K562 (cell line): ENCODE data around the gene CPNE2. TPM values are rescaled to one million over a fixed set of nuclear protein-coding genes. Genes with fewer than 3 reads are reported as not detected.
A peak's percentile ranks its signal among the peaks of the same experiment; 100 is the strongest.

Experiments used
- ADNP ChIP-seq: fragments of 200-800 bp; sonication (Bioruptor generic); IDR thresholded peaks from 2 replicates; pipeline ENCODE4 v1.6.1; 2016; ENCODE audit warnings: missing genetic modification characterization, missing compliant biosample characterization
- ELK1 ChIP-seq: sonication (generic); formaldehyde crosslinking; IDR thresholded peaks from 2 replicates; pipeline ENCODE4 v1.8.1; 2022; ENCODE audit warnings: missing genetic modification reagents
- GTF3C2 ChIP-seq: IDR thresholded peaks from 3 replicates; pipeline ENCODE4 v1.6.1; 2011; ENCODE audit warnings: borderline replicate concordance, mild to moderate bottlenecking, moderate library complexity; ENCODE audit not compliant: insufficient read length; ENCODE audit errors: extremely low read depth
- HLTF ChIP-seq: fragments of 450-650 bp; IDR thresholded peaks from 2 replicates; pipeline ENCODE4 v1.6.1; 2016
- NR2C1 ChIP-seq, 2 experiments: fragments of 450-650 bp; IDR thresholded peaks; 2 replicates each; pipeline ENCODE4 v1.6.1; 2017; ENCODE audit warnings: mild to moderate bottlenecking in 2 of 2, antibody characterized with exemption in 1 of 2, inconsistent platforms in 1 of 2, missing compliant biosample characterization in 1 of 2, missing genetic modification characterization in 1 of 2
- TAF1 ChIP-seq: IDR thresholded peaks from 2 replicates; pipeline ENCODE4 v1.6.1; 2011; ENCODE audit warnings: mild to moderate bottlenecking, low read length, moderate library complexity; ENCODE audit not compliant: insufficient read depth, control insufficient read depth, severe bottlenecking; ENCODE audit errors: extremely low read depth
- U2AF1 ChIP-seq: fragments of 200-400 bp; formaldehyde crosslinking; optimal IDR thresholded peaks from 2 replicates; pipeline ENCODE3; 2017; ENCODE audit warnings: mild to moderate bottlenecking, low read depth, low read length, moderate library complexity
- ZKSCAN8 ChIP-seq: fragments of 200-800 bp; sonication (Bioruptor generic); IDR thresholded peaks from 2 replicates; pipeline ENCODE4 v1.6.1; 2016; ENCODE audit warnings: missing genetic modification characterization, missing compliant biosample characterization
- ZNF124 ChIP-seq: sonication (generic); formaldehyde crosslinking; IDR thresholded peaks from 2 replicates; pipeline ENCODE4 v1.8.1; 2022; ENCODE audit warnings: missing genetic modification reagents
- ZNF232 ChIP-seq: sonication (generic); formaldehyde crosslinking; IDR thresholded peaks from 2 replicates; pipeline ENCODE4 v1.8.0; 2022; ENCODE audit warnings: mild to moderate bottlenecking, missing genetic modification reagents
- ZNF24 ChIP-seq: fragments of 450-650 bp; IDR thresholded peaks from 2 replicates; pipeline ENCODE4 v1.6.1; 2016
- ZNF253 ChIP-seq: fragments of 250-450 bp; sonication (Bioruptor Pico); conservative IDR thresholded peaks from 2 replicates; pipeline ENCODE4 v1.6.1; 2021; ENCODE audit warnings: mild to moderate bottlenecking
- ZNF77 ChIP-seq: fragments of 250-450 bp; sonication (Bioruptor Pico); IDR thresholded peaks from 2 replicates; pipeline ENCODE4 v1.5.0; 2020
- polyA plus RNA-seq, 8 experiments: library from polyadenylated mRNA; depleted of rRNA in 4 of 8; stranded (reverse) in 5 of 8; unstranded in 3 of 8; fragments of >200 nt; fragmentation: Nextera tagmentation in 2 of 8; fragmentation: Illumina TruSeq in 1 of 8; extraction: Ambion mirVana in 2 of 8; extraction: Trizol in 1 of 8; gene quantifications; 2 replicates each; pipeline versions ENCODE4 v1.2.1 to v1.2.3, GENCODE V29; 2011 to 2014; ENCODE audit warnings: inconsistent platforms in 1 of 8, missing spikeins in 1 of 8
- total RNA-seq, 7 experiments: library from RNA; depleted of rRNA in 6 of 7; stranded (reverse); fragments of >200 nt in 6 of 7; fragmentation: Illumina TruSeq in 2 of 7; extraction: Trizol in 2 of 7; gene quantifications; 2 replicates each; pipeline versions ENCODE4 v1.2.1 to v1.2.3, GENCODE V29; 2011 to 2021; ENCODE audit warnings: low replicate concordance in 1 of 7

CPNE2 gene
- total and polyA plus RNA-seq, 9 of the 15 experiments (the other 6 are each of a cell fraction or from before 2014, with no cell fraction given): 3.0 to 13.9 (median 8.6) TPM

GRCh38 chr16:57185446-57185944 lies 93.1 kb downstream of the CPNE2 start (continued):
- TF ChIP-seq HLTF: no peak
- TF ChIP-seq ZNF77: no peak
- no peak for TF ChIP-seq ZNF253
- TF ChIP-seq TAF1: peak; percentile 50
- TF ChIP-seq GTF3C2: no peak
- TF ChIP-seq ZNF24: no peak
- TF ChIP-seq ADNP: no peak
- no peak for TF ChIP-seq ZNF232 (CRISPR knock-in tag)
- no peak for TF ChIP-seq NR2C1 (IDR thresholded peaks at IDR 0.05)
- 0 out of 2 replicates have a peak, but pooled peaks have one; percentile 8 for TF ChIP-seq NR2C1 (tag; IDR thresholded peaks at IDR 0.05)
- no peak for TF ChIP-seq U2AF1
- TF ChIP-seq ZKSCAN8: no peak
- TF ChIP-seq ELK1: no peak
- TF ChIP-seq ZNF124 (CRISPR knock-in tag): no peak
